Measurements from ENCODE around the gene BNC2.
"Not testable (repeated sequence)": the region's sequence is repeated elsewhere in the genome, so short reads cannot be mapped to it uniquely, and the experiment has no call there.

The BNC2 gene

GRCh38 chr9:16496908-16497307 is 373.6 kb downstream of the BNC2 start:
- no peak overlapping the region for H3K27ac Mint-ChIP-seq
- H3K27me3 Mint-ChIP-seq (ENCODE audit: low read depth): no peaks in the 10 kb centered on the region
- H3K9me3 Mint-ChIP-seq: peaks cover 9% of the 10 kb centered on the region
- H3K4me1 Mint-ChIP-seq (ENCODE audit: low read depth): no peaks in the 10 kb centered on the region
- no peak overlapping the region for H3K4me3 Mint-ChIP-seq
- no peak for DNase-seq (ENCODE audit: low spot score)
- no peaks in the 10 kb centered on the region for H3K36me3 Mint-ChIP-seq (ENCODE audit: low read depth)

DNA sequence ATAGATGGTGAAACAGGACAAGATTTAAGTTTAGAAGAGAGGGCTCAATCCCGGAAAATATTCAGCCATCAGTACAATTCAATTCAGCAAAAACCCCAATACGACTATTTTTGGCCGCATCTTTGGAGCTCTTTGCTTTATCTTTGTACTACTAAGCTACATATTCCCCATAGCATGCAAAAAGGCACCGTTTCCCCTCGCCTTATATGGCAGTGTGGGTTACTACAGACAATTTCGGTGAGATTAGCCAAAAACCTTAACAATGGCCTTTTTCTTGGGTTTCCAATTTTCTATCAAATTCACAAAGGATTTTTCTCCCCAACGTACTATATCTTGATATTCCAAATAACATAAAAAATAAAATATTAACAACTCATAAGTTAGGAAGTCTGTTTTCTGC is 382.6 kb downstream of the BNC2 start:
- Mint-ChIP-seq H3K4me3 (no peak overlapping the region), H3K4me1 (ENCODE audit: low read depth) (no peaks in the 10 kb centered on the region), H3K27ac (no peak overlapping the region), H3K27me3 (ENCODE audit: low read depth) (no peaks in the 10 kb centered on the region), H3K9me3 (no peaks in the 10 kb centered on the region), H3K36me3 (ENCODE audit: low read depth) (no peaks in the 10 kb centered on the region)
- no peak for DNase-seq (ENCODE audit: low spot score)

- no peak for DNase-seq (ENCODE audit: low spot score)
- Mint-ChIP-seq H3K4me1 (ENCODE audit: low read depth) (no peaks in the 10 kb centered on the region), H3K36me3 (ENCODE audit: low read depth) (no peaks in the 10 kb centered on the region), H3K27ac (no peak overlapping the region), H3K9me3 (no peaks in the 10 kb centered on the region), H3K27me3 (ENCODE audit: low read depth) (no peaks in the 10 kb centered on the region), H3K4me3 (no peak overlapping the region)
These were observed 384.7 kb downstream of the BNC2 start for GRCh38 chr9:16485575-16486321.

DNA sequence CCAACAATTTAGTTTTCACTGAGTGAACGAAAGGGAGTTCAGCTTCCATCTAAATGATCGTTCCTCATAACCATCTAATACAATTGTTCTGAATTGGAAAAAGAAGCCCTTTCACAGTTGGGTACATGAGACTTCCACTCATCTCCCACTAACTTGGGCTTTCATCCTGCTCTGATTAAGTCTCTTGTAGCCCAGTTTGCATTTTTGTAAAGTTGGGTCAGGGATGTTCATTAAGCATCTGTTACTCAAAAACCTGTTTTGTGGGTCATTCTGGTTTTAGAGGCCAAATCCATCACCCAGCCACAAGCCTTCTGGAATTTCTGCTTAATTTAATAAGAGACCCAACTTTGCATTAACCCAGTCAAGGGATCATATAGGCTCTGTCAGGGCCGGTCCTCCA is 385.3 kb downstream of the BNC2 start:
- Mint-ChIP-seq H3K4me1 (ENCODE audit: low read depth) (no peaks in the 10 kb centered on the region), H3K36me3 (ENCODE audit: low read depth) (no peaks in the 10 kb centered on the region), H3K27me3 (ENCODE audit: low read depth) (no peaks in the 10 kb centered on the region), H3K4me3 (no peak overlapping the region), H3K9me3 (no peaks in the 10 kb centered on the region), H3K27ac (no peak overlapping the region)
- no peak for DNase-seq (ENCODE audit: low spot score)

GRCh38 chr9:16484744-16485143 is 385.7 kb downstream of the BNC2 start:
- no peak overlapping the region for H3K27ac Mint-ChIP-seq
- no peaks in the 10 kb centered on the region for H3K27me3 Mint-ChIP-seq (ENCODE audit: low read depth)
- no peaks in the 10 kb centered on the region for H3K4me1 Mint-ChIP-seq (ENCODE audit: low read depth)
- no peak overlapping the region for H3K4me3 Mint-ChIP-seq
- no peaks in the 10 kb centered on the region for H3K9me3 Mint-ChIP-seq
- no peaks in the 10 kb centered on the region for H3K36me3 Mint-ChIP-seq (ENCODE audit: low read depth)
- DNase-seq (ENCODE audit: low spot score): no peak

DNA sequence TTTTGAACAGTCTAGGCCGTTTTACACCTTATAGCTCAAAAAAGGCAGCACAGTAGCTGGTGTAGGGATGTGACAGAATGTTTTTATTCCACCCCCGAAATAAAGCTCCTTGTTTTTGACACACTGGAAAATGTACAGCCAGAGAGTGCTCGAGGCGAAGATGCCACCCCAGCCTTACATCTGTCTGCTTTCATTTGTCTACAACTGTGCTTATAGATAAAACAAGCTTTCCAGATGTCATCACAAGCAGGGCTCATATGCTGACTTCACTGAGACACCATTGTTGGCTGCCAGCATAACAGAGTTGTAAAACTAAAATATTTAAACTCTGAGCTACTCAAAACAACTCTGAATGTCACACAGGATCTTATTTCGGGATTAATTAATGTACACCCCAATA is 386.3 kb downstream of the BNC2 start:
- Mint-ChIP-seq H3K4me1 (ENCODE audit: low read depth) (no peaks in the 10 kb centered on the region), H3K27ac (no peak overlapping the region), H3K9me3 (no peaks in the 10 kb centered on the region), H3K27me3 (ENCODE audit: low read depth) (no peaks in the 10 kb centered on the region), H3K36me3 (ENCODE audit: low read depth) (no peaks in the 10 kb centered on the region), H3K4me3 (no peak overlapping the region)
- no peak for DNase-seq (ENCODE audit: low spot score)

GRCh38 chr9:16482764-16483163 is 387.7 kb downstream of the BNC2 start:
- no peak for DNase-seq (ENCODE audit: low spot score)
- H3K27me3 Mint-ChIP-seq (ENCODE audit: low read depth): no peaks in the 10 kb centered on the region
- H3K36me3 Mint-ChIP-seq (ENCODE audit: low read depth): no peaks in the 10 kb centered on the region
- no peaks in the 10 kb centered on the region for H3K4me1 Mint-ChIP-seq (ENCODE audit: low read depth)
- no peaks in the 10 kb centered on the region for H3K9me3 Mint-ChIP-seq
- no peak overlapping the region for H3K4me3 Mint-ChIP-seq
- no peak overlapping the region for H3K27ac Mint-ChIP-seq

GRCh38 chr9:16480584-16480983 is 389.9 kb downstream of the BNC2 start:
- not testable (repeated sequence) for H3K27me3 Mint-ChIP-seq (ENCODE audit: low read depth); DNase-seq (ENCODE audit: low spot score); H3K27ac Mint-ChIP-seq; H3K36me3 Mint-ChIP-seq (ENCODE audit: low read depth); H3K4me1 Mint-ChIP-seq (ENCODE audit: low read depth); H3K9me3 Mint-ChIP-seq; H3K4me3 Mint-ChIP-seq

GRCh38 chr9:16475996-16476395 is 394.5 kb downstream of the BNC2 start:
- Mint-ChIP-seq H3K9me3 (peaks cover 4% of the 10 kb centered on the region), H3K27ac (no peak overlapping the region), H3K27me3 (ENCODE audit: low read depth) (no peaks in the 10 kb centered on the region), H3K4me3 (no peak overlapping the region), H3K36me3 (ENCODE audit: low read depth) (no peaks in the 10 kb centered on the region), H3K4me1 (ENCODE audit: low read depth) (no peaks in the 10 kb centered on the region)
- no peak for DNase-seq (ENCODE audit: low spot score)

- H3K27me3 Mint-ChIP-seq (ENCODE audit: low read depth): no peaks in the 10 kb centered on the region
- no peak overlapping the region for H3K4me3 Mint-ChIP-seq
- H3K9me3 Mint-ChIP-seq: peaks cover 4% of the 10 kb centered on the region
- H3K4me1 Mint-ChIP-seq (ENCODE audit: low read depth): no peaks in the 10 kb centered on the region
- H3K36me3 Mint-ChIP-seq (ENCODE audit: low read depth): no peaks in the 10 kb centered on the region
- no peak for DNase-seq (ENCODE audit: low spot score)
- H3K27ac Mint-ChIP-seq: no peak overlapping the region
These were observed 395.2 kb downstream of the BNC2 start for GRCh38 chr9:16475257-16475656.

DNA sequence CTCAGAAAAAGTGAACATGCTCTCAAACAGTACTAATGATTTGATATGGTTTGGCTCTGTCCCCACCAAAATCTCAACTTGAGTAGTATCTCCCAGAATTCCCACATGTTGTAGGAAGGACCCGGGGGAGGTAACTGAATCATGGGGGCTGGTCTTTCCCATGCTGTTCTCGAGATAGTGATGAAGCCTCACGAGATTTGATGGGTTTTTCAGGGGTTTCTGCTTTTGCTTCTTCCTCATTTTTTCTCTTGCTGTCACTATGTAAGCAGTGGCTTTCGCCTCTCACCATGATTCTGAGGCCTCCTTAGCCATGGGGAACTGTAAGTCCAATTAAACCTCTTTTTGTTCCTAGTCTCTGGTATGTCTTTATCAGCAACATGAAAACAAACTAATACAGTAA is 401.3 kb downstream of the BNC2 start:
- H3K9me3 Mint-ChIP-seq: peaks cover 22% of the 10 kb centered on the region

GRCh38 chr9:16461851-16462250 is 408.6 kb downstream of the BNC2 start:
- Mint-ChIP-seq H3K27ac (no peak overlapping the region), H3K4me3 (no peak overlapping the region), H3K4me1 (ENCODE audit: low read depth) (no peaks in the 10 kb centered on the region), H3K27me3 (ENCODE audit: low read depth) (no peaks in the 10 kb centered on the region), H3K9me3 (peaks cover 9% of the 10 kb centered on the region), H3K36me3 (ENCODE audit: low read depth) (no peaks in the 10 kb centered on the region)
- no peak for DNase-seq (ENCODE audit: low spot score)

More for the DNA sequence above, 401.3 kb downstream of the BNC2 start:
- H3K4me3 Mint-ChIP-seq: no peak overlapping the region
- no peak overlapping the region for H3K27ac Mint-ChIP-seq
- H3K36me3 Mint-ChIP-seq (ENCODE audit: low read depth): no peaks in the 10 kb centered on the region
- no peaks in the 10 kb centered on the region for H3K27me3 Mint-ChIP-seq (ENCODE audit: low read depth)
- no peaks in the 10 kb centered on the region for H3K4me1 Mint-ChIP-seq (ENCODE audit: low read depth)
- no peak for DNase-seq (ENCODE audit: low spot score)

DNA sequence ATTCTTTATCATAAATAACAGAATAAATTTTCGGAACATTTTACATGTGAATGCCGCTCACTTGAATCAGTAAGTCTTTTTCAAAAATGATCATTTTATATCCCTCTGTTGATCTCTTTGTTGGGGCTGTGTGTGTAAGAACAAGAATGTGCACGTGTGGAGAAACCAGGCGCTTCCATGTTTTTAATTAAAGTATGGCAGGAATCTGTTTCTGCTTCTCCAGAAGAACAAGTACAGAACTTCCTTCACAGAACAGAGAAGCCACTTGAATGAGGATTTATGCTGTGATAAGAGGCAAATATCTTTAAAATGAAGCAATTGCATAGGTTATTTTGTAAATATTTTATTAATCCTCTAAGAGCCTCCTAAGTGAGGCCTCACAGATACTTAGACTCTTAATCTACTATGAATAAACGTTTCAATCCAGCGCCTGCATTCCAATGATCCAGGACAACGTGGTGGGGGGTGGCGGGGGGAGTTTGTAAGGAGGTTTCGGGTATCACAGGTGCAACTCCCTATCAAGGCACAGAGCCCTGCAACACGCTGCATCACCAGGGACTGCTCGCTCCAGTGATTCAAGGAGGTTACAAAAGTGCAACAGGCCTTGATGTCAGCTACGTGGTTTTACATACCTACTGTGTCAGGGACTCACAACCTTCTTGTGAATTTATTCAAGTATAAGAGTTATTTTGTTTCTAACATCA is 409.2 kb downstream of the BNC2 start:
- no peak for DNase-seq (ENCODE audit: low spot score)

DNA sequence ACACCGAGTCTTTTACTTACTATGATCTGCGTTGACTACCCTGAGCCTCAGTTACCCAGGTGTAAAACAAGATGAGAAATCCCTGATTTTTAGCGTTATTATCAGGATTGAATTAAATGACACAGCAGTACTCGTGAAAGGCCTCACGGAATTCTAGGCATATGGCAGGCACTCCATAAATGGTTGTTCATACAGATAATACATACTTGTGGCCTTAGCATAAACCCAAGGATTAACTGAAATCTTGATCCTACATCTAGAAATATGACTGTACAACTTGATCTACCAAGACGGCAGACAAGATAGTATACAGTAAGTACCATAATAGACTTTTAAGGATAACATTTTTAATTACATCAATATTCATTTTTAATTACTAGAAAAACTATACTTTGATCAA is 409.8 kb downstream of the BNC2 start:
- Mint-ChIP-seq H3K4me3 (no peak overlapping the region), H3K27me3 (ENCODE audit: low read depth) (no peaks in the 10 kb centered on the region), H3K27ac (no peak overlapping the region), H3K4me1 (ENCODE audit: low read depth) (no peaks in the 10 kb centered on the region), H3K9me3 (peaks cover 9% of the 10 kb centered on the region), H3K36me3 (ENCODE audit: low read depth) (no peaks in the 10 kb centered on the region)
- DNase-seq (ENCODE audit: low spot score): no peak

More for the DNA sequence above, 409.2 kb downstream of the BNC2 start:
- Mint-ChIP-seq H3K27me3 (ENCODE audit: low read depth) (no peaks in the 10 kb centered on the region), H3K4me1 (ENCODE audit: low read depth) (no peaks in the 10 kb centered on the region), H3K4me3 (no peak overlapping the region), H3K36me3 (ENCODE audit: low read depth) (no peaks in the 10 kb centered on the region), H3K9me3 (peaks cover 9% of the 10 kb centered on the region), H3K27ac (no peak overlapping the region)
